ENCODE results near the gene ABCA1. TPM values are rescaled to one million over a fixed set of nuclear protein-coding genes. Genes with fewer than 3 reads are reported as not detected.
A peak's percentile ranks its signal among the peaks of the same experiment; 100 is the strongest.
"Not testable (repeated sequence)": the region's sequence is repeated elsewhere in the genome, so short reads cannot be mapped to it uniquely, and the experiment has no call there.

ABCA1 gene
- total RNA-seq, 1 donor from 2014 or later, result 65.8 TPM

- DNase-seq (ENCODE audit: low spot score) (no peak), ATAC-seq (peak; percentile 38)
- intact Hi-C loops (cut with DNase I), result no loop called here
These were observed 147.1 kb downstream of the ABCA1 start for GRCh38 chr9:104780796-104781395.

- intact Hi-C loops (cut with DNase I), result no loop called here
- DNase-seq (ENCODE audit: low spot score), result no peak
- ATAC-seq, result peak; percentile 20
These were observed 147.9 kb downstream of the ABCA1 start for GRCh38 chr9:104779946-104780535.

DNA sequence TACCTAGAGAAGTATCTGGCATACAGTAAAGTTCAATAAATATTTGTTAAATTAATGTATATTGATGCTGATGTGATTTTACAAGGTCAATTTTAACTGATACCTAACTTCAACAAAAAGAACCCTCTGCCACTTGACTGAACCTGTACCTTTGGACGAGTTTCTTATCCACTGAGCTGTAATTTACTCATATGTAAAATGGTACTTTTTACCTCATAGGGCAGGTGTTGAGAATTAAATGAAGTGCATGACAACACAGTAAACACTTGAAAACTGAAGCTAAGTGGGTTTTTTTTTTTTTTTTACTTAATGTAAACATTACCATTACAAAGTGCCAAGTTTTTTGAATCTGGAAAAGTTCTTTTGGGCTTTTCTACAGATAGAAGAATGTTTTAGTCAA lies 148.6 kb downstream of the ABCA1 start:
- ATAC-seq (no peak), DNase-seq (ENCODE audit: low spot score) (no peak)
- intact Hi-C loops (cut with DNase I), result no loop called here

- intact Hi-C loops (cut with DNase I), result no loop called here
- ATAC-seq, result no peak
- DNase-seq (ENCODE audit: low spot score), result no peak
These were observed 149.2 kb downstream of the ABCA1 start for GRCh38 chr9:104778802-104779201.

DNA sequence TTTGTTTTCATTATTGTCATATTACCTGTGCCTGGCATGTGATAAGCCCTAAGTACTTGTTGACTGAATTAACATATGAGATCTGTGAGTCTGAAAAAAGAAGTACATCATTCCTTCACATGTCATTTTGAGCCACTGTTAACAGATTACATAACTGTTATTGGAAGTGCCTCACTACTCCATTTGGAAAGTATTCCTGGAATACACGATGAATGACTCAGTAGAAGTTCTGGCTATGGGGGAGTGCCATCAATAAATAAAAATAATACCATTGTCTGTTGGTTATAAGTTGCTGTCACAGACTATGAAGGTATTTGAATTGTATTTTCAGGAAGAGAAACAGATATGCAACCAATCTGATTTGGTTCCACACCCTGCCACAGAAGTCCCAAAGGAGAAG lies 151.2 kb downstream of the ABCA1 start:
- intact Hi-C loops (cut with DNase I), result no loop called here
- DNase-seq (ENCODE audit: low spot score) (no peak), ATAC-seq (no peak)

DNA sequence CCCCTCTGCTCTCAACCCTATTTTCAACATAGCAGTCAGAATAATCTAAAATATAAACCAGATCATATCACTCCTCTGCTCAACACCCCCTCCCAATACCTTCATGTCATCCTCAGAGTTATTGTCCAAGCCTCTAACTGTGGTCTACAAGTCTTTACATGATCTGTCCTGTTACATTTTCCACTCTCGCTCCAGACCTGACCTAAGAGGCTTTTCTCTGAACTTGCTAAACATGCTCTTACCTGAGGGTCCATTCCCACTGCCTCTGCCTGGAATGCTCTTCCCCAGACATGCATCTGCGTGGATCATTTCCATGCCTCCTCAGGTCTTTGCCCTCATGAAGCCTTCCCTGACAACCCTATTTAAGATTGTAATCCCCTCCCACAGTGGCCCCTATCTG lies 152.0 kb downstream of the ABCA1 start:
- ATAC-seq (no peak), DNase-seq (ENCODE audit: low spot score) (no peak)
- intact Hi-C loops (cut with DNase I), result no loop called here

DNA sequence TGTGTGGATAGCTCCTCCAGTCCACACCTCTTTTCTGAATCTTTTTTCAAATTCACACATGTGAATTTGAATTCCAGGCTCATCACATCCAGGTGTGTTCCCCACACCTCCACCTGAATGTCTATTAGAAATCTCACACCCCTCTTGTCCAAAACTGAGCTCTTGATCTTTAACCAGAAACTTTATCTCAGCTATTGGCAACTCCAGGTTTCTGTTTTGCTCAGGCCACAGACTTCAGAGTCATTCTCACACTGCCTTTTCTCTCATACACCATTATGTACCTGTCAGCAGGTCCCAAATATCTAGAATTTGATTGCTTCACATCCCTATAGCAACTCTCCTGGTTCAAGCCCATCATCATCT lies 152.4 kb downstream of the ABCA1 start:
- DNase-seq (ENCODE audit: low spot score), result no peak
- no peak for ATAC-seq
- intact Hi-C loops (cut with DNase I), result no loop called here

DNA sequence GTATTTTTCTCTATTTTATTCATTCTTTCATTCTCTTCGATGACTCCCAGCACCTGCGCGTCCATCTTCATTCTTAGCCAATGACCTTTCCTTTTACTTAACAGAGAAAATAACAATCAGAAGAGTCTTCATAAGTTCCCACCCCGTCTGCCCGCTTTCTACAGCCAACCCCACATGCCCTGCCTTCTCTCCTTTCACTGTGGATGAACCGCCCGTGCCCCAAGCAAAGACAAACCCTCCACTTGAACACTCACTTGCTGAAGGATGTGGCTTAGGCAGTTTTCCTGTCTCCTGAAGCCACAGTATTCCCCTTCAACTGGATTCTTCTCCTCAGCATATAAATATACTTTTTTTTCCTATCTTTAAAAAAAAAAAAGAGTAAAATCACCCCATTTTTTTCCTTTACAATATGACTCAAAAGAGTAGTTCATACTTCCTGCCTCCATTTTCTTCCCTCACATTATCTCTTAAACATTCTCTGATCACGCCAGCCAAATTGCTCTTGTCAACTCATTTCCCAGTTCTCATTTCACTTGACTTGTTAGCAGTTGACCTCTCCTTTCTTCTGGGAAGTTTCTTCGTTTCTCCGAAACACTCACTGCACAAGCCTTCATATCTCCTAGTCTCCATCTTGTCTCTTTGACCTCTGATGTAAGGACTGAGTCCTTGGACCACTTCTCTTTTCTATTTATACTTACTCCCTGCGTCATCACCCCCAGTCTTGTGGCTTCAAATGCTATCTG lies 153.0 kb downstream of the ABCA1 start:
- ATAC-seq (peak; percentile 70), DNase-seq (ENCODE audit: low spot score) (no peak)
- intact Hi-C loops (cut with DNase I), result no loop called here

DNA sequence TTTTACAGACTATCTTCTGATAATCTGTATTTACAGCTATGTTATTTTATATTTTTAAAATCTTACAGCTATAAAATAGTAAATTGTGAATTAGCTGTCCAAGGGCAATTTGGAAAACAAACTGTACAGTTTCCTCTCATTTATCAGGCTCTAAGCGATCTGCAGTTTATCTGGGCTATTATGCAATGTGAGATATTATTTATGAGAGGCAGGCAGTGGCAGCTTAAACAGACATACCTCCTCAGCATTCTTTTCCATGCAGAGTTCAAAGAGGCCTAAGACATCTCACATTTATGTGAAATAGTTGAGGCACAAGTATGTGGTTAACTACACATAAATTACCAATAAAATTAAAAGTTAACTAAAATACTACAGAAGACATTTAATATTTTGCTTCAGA lies 153.8 kb downstream of the ABCA1 start:
- DNase-seq (ENCODE audit: low spot score) (no peak), ATAC-seq (no peak)
- intact Hi-C loops (cut with DNase I), result no loop called here

DNA sequence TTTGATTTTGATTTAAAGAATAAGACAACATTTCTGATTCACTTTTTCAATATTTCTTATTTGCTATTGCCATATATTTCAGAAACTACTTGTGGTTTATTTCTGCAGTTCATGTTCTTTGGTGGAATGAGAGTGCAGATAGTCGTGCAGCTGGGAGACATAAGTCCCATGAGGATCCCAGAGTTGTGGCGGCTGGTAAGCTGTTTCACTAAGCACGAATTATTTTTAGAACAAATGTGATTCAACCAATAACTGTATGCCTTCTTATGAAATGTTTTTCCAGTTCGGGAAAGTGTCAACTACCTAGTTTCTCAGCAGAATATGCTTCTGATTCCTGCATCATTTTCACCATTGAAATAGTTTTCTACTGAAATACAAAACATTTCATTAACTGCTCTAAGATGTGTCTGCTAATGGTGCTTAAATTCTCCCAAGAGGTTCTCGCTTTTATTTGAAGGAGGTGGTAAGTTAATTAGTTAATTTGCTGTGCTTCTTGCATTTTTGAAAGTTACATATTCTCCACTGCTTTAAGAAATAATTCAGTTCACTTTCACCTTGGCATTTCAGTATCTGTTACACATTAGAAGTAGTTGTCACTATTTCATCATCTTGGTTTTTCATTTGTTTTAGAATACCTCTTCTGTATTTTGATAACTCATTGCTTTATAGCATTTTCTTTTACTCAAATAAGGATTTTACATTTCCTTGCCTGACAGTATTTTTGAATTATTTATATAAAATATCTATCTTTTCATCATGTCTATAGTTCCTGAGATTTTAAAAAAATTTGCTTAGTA lies 155.0 kb downstream of the ABCA1 start:
- intact Hi-C loops (cut with DNase I), result no loop called here
- ATAC-seq, result peak; percentile 36
- DNase-seq (ENCODE audit: low spot score), result no peak

- intact Hi-C loops (cut with DNase I), result no loop called here
- DNase-seq (ENCODE audit: low spot score) (no peak), ATAC-seq (no peak)
These were observed 158.3 kb downstream of the ABCA1 start for GRCh38 chr9:104769655-104770054.

DNA sequence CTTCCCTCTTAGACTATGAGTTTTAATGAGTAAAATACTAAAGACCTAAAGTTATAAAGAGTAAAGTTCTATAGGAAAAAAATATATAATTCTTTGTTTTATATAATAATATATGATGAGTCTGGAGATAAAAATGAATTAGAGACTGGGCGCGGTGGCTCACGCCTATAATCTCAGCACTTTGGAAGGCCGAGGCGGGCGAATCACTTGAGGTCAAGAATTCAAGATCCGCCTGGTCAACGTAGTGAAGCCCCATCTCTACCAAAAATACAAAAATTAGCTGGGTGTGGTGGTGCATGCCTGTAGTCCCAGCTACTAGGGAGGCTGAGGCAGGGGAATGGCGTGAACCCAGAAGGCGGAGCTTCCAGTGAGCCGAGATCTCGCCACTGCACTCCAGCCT lies 158.9 kb downstream of the ABCA1 start:
- DNase-seq (ENCODE audit: low spot score); ATAC-seq; intact Hi-C loops (cut with DNase I): not testable (repeated sequence)

DNA sequence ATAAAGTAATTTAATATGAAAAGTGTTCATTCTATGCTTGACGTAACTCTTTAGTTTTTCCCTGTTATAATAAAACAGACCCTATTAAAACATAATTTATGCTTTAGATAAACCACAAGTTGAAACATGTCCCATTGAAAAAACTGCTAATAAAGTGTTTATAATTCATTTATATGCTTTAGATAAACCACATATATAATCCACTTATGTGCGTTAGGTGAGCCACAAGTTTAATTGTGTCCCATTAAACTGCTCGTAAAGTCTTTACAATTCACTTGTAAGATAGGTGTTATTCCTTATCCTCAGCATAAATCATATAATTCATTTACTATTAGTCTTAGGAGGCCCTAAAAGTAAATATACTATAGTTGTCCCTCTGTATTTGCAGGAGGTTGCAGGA lies 160.4 kb downstream of the ABCA1 start:
- DNase-seq (ENCODE audit: low spot score) (no peak), ATAC-seq (no peak)
- intact Hi-C loops (cut with DNase I), result no loop called here

DNA sequence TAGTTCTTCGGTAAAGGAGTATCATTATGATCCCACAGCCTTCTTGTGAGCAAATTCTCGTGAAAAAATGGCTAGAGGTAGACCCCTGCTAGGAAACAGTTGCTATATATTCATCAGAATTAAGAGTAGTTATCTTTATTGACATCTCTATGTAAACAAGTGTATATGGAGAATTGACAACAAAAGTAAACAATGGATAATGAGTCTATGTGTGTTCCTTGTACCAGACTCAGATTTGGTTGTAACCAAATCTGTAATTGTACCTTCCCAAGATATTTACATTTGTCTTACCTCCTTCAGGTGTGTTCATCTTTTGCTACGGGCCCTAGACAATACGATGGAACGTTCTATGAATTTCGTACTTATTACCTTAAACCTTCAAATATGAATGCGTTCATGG lies 161.9 kb downstream of the ABCA1 start:
- DNase-seq (ENCODE audit: low spot score) (no peak), ATAC-seq (no peak)
- intact Hi-C loops (cut with DNase I), result no loop called here

DNA sequence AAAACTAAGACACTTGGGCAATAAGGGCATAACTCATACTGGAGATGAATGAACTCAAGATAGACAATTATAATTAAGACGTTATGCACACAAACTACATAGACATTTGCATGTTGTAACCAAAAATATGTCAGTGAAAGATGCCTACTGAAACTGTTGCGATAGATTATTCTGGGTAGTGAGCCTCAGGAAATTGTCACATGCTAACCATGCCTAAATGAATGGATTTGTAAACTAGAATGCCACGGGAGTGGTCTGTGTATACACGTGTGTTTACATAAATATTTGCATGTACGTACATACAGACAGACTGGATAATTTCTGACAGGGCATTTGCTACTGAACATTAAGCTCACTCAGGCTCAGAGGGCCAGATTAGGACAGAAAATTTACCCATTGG lies 162.8 kb downstream of the ABCA1 start:
- DNase-seq (ENCODE audit: low spot score), result no peak
- no peak for ATAC-seq
- intact Hi-C loops (cut with DNase I), result no loop called here

DNA sequence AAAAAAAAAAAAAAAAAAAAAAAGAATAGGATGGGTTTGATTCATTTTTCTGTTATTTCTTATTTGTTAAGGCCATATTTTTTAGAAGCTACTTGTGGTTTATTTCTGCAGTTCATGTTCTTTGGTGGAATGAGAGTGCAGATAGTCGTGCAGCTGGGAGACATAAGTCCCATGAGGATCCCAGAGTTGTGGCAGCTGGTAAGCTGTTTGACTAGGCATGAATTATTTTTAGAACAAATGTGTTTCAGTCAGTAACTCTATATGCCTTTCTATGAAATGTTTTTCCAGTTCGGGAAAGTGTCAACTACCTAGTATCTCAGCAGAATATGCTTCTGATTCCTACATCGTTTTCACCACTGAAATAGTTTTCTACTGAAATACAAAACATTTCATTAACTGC lies 169.0 kb downstream of the ABCA1 start:
- DNase-seq (ENCODE audit: low spot score) (no peak), ATAC-seq (no peak)
- intact Hi-C loops (cut with DNase I), result no loop called here

DNA sequence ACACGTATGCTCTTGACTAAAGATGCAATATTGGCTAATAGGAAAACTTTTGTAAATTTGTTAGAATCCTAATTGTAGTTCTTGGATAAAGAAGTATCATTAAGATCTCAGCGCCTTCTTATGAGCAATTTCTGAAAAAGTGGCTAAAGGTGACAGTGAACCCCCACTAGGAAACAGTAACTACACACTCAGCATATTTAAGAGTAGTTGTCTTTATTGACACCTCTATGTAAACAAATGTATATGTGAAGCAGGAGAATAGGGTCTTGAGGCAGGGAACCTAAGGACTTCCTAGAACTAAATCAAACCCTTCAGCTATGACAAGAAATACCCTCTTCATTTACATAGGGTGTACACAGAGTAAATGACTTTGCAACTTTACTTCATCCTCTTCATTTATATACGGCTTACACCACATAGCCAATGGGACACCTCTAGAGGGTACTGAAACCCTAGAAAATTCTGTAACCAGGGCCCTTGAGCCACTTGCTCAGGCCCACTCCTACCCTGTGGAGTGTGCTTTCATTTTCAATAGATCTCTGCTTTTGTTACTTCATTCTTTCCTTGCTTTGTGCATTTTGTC lies 177.7 kb downstream of the ABCA1 start:
- DNase-seq (ENCODE audit: low spot score) (no peak), ATAC-seq (no peak)
- intact Hi-C loops (cut with DNase I), result no loop called here

DNA sequence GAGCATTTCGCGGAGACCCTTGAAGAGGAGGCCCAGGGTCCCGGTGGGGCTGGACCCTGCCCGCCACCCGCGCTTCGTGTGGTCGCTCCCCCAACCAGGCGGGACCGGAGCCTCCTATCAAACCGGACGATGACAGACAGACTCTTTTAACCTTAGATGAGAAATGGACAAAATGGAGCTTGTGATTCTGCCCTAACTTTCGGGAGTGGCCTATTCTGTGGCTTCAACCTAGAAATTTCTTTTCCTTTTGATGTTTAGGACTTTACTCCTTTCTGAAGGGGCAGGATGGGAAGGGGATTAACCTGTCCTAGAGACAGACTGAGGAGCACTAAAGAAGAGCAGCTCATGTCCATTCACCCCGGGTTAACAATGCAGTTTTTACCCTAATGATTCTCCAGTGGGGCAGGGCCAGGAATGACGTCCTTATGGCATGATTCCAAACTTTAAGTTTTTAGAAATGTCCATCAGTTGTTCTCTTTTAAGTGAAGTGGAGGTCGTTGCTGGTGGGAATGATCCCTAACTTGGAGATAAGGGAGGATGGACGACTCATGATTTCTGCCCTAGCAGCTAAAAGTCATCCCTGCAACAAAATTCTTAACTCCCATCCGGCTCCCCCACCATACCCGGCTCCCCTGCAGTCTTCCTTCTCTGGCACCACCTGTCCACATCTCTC lies 179.5 kb downstream of the ABCA1 start:
- intact Hi-C loops (cut with DNase I), result no loop called here
- DNase-seq (ENCODE audit: low spot score) (no peak), ATAC-seq (peak; percentile 25)

Data from sciatic nerve (tissue), 2 donors.